ENCODE measurements around the gene CTIF. TPM values are rescaled to one million over a fixed set of nuclear protein-coding genes. Genes with fewer than 3 reads are reported as not detected.

Gene CTIF
- total and polyA plus RNA-seq, 2 donors, result 1.7 to 11.3 TPM

DNA sequence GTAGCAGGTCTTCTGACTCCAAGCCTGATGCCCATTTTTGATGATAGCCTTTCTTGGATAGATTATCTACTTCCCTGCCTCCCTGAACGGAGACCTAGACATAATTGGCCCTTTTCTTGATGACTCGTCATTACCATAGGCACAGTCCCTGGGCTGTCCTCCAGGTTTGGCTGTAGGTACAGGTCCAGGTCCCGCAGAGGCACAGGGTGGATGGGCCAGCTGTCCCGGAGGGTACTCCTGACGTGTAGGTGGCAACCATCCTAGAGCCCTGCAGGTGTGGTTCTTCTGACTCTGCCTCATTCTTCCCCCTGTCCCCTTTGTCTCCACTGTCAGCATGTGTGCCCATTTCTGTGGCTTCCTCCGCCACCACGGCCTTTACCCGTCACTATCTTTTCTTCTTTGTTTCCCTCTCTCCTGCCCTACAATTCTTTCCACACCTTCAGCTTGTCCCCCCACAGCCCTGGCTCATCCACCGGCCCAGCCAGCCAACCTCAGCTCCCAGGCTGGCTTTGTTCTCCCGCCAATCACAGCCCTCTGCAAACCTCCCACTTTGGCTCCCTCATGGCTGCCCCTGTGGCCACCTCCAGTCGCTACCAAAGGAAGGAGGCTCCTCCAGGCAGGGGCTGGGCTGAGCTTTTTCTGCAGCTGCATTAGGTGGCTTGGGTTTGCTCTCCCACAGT lies 309.1 kb downstream of the CTIF start:
- Histone ChIP-seq H3K36me3 (ENCODE audit: control insufficient read depth in 2 of 2, insufficient read depth in 2 of 2, low read length in 1 of 2) (no peaks in the 10 kb centered on the region), H3K4me3 (ENCODE audit: low read length in 2 of 2) (no peak overlapping the region), H3K27me3 (ENCODE audit: control insufficient read depth in 2 of 2, insufficient read depth in 1 of 2, low read length in 1 of 2) (no peaks in the 10 kb centered on the region), H3K9me3 (ENCODE audit: control insufficient read depth in 2 of 2, insufficient read depth in 1 of 2, low read length in 1 of 2) (no peaks in the 10 kb centered on the region), H3K4me1 (ENCODE audit: control insufficient read depth in 2 of 2, insufficient read depth in 2 of 2, low read length in 2 of 2) (peaks cover 4 to 47% of the 10 kb centered on the region in 2 donors), H3K27ac (ENCODE audit: low read depth in 1 of 2, low read length in 1 of 2) (no peak overlapping the region)
- DNase-seq (ENCODE audit: low read depth in 6 of 9, low spot score in 9 of 9), result no peak
- WGBS, result 72% methylated on average over 11 of the region's 11 CpGs

DNA sequence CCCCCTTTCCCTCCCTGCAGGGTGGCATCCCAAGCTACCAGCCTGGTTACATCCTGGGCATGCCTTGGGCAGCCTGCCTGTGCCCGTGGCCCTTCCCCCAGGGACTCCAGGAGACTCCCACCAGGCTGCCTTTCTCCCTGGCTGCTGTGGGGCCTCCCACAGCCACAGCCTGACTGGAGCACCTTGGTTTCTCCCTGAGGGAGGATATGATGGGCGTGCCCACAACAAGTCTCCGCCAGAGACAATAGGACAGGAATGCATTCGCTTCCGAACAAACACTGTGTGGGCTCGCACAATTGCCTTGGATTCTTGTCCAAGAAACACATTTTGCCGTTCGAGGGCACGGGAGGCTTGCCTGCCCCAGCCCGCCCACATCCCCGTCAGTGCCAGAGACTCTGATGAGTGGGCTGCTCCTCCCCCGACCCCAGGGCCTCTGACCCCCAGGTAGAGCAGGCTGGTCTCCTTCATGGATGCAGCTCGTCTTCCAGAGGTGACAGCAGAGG lies 309.9 kb downstream of the CTIF start:
- H3K4me3 ChIP-seq (ENCODE audit: low read length in 2 of 2), result no peak overlapping the region
- no peak overlapping the region for H3K27ac ChIP-seq (ENCODE audit: low read depth in 1 of 2, low read length in 1 of 2)
- H3K36me3 ChIP-seq (ENCODE audit: control insufficient read depth in 2 of 2, insufficient read depth in 2 of 2, low read length in 1 of 2), result no peaks in the 10 kb centered on the region
- no peaks in the 10 kb centered on the region for H3K9me3 ChIP-seq (ENCODE audit: control insufficient read depth in 2 of 2, insufficient read depth in 1 of 2, low read length in 1 of 2)
- DNase-seq (ENCODE audit: low read depth in 6 of 9, low spot score in 9 of 9), result no peak
- 95% methylated on average over 13 of the region's 13 CpGs for WGBS
- H3K4me1 ChIP-seq (ENCODE audit: control insufficient read depth in 2 of 2, insufficient read depth in 2 of 2, low read length in 2 of 2), result peaks cover 0 to 47% of the 10 kb centered on the region in 2 donors
- no peaks in the 10 kb centered on the region for H3K27me3 ChIP-seq (ENCODE audit: control insufficient read depth in 2 of 2, insufficient read depth in 1 of 2, low read length in 1 of 2)

DNA sequence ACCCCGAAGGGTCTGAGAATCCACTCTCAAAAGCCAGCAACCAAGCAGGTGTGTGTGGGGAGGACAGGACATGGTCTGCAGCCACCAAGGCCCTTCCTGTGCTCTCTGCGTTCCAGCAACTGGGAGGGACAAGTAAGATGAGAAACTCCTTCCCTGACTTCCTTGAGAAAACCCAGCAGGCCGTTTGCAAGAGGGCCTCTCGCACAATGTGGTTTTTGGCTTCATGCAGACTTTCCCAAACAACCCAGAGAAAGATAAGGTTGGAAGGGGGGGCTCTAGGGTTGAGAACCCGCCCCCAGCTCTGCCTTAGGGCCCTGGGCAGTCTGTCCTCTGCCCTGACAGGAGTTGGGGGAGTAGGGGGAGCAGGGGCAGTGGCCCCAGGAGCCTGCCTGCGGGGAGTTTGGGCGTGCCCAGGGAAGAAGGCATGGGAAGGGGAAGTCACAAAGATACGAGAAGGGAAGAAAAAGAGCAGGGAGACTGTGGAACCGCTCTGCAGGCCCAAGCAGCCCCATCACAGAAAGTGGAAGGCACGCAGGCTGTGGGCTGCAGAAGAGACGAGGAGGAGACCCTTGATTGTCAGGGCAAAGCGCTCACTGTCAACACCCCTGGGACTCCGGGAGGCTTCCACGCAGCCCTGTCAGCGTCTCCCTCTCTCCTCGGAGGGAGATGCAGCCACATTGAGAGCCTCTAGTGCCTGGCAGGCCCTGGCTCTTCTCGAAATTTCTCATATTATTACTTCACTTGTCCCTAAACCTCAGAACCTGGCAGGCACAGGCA lies 312.2 kb downstream of the CTIF start:
- Histone ChIP-seq H3K4me3 (ENCODE audit: low read length in 2 of 2) (no peak overlapping the region), H3K27me3 (ENCODE audit: control insufficient read depth in 2 of 2, insufficient read depth in 1 of 2, low read length in 1 of 2) (no peaks in the 10 kb centered on the region), H3K9me3 (ENCODE audit: control insufficient read depth in 2 of 2, insufficient read depth in 1 of 2, low read length in 1 of 2) (no peaks in the 10 kb centered on the region), H3K36me3 (ENCODE audit: control insufficient read depth in 2 of 2, insufficient read depth in 2 of 2, low read length in 1 of 2) (no peaks in the 10 kb centered on the region), H3K4me1 (ENCODE audit: control insufficient read depth in 2 of 2, insufficient read depth in 2 of 2, low read length in 2 of 2) (peaks cover 0 to 45% of the 10 kb centered on the region in 2 donors), H3K27ac (ENCODE audit: low read depth in 1 of 2, low read length in 1 of 2) (no peak overlapping the region)
- DNase-seq (ENCODE audit: low read depth in 6 of 9, low spot score in 9 of 9), result no peak
- WGBS, result 55% methylated on average over 17 of the region's 17 CpGs

DNA sequence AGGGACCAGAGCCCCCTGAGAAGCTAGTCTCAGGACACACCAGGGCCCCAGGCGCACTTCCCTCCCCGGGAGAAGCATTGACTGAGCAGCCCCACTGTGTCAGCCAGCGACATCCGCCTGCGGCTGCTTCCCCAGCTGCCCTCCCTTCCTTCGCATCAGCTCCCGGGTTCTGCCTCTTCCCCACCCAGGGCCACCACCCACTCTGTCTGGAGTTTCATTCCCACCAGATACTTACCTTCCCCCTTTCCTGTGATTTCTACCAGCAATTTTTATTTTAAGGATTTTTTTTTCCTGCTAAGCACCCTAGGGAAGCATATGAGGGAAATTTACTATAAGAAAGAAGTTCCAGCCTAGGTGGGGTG lies 312.7 kb downstream of the CTIF start:
- H3K4me1 ChIP-seq (ENCODE audit: control insufficient read depth in 2 of 2, insufficient read depth in 2 of 2, low read length in 2 of 2), result peaks cover 0 to 45% of the 10 kb centered on the region in 2 donors
- no peaks in the 10 kb centered on the region for H3K27me3 ChIP-seq (ENCODE audit: control insufficient read depth in 2 of 2, insufficient read depth in 1 of 2, low read length in 1 of 2)
- WGBS, result 17% methylated on average over 7 of the region's 7 CpGs

DNA sequence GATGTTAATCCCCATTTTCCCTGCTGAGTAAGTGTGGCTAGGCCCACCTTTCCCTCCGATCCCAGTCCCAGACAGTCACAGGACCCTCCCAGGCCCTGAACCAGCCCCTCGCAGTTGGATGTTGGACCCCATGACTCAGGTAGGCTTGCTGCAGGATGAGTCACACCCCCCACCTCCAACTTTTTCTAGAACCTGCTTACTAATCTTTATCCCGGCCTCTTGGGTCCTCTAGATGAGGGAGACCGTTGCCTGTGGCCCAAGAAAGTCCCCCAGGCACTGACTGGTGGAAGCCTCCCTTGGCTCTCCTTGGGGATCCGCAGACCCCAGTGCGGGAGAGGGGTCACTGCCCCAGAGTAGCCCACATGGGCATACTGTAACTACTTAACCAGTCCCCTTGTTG lies 313.5 kb downstream of the CTIF start:
- DNase-seq (ENCODE audit: low read depth in 6 of 9, low spot score in 9 of 9), result no peak
- 98% methylated on average over 6 of the region's 6 CpGs for WGBS
- no peak overlapping the region for H3K27ac ChIP-seq (ENCODE audit: low read depth in 1 of 2, low read length in 1 of 2)
- H3K9me3 ChIP-seq (ENCODE audit: control insufficient read depth in 2 of 2, insufficient read depth in 1 of 2, low read length in 1 of 2), result no peaks in the 10 kb centered on the region
- no peak overlapping the region for H3K4me3 ChIP-seq (ENCODE audit: low read length in 2 of 2)
- no peaks in the 10 kb centered on the region for H3K36me3 ChIP-seq (ENCODE audit: control insufficient read depth in 2 of 2, insufficient read depth in 2 of 2, low read length in 1 of 2)
- peaks cover 0 to 45% of the 10 kb centered on the region in 2 donors for H3K4me1 ChIP-seq (ENCODE audit: control insufficient read depth in 2 of 2, insufficient read depth in 2 of 2, low read length in 2 of 2)
- H3K27me3 ChIP-seq (ENCODE audit: control insufficient read depth in 2 of 2, insufficient read depth in 1 of 2, low read length in 1 of 2), result no peaks in the 10 kb centered on the region

More for the DNA sequence above, 312.7 kb downstream of the CTIF start:
- Histone ChIP-seq H3K9me3 (ENCODE audit: control insufficient read depth in 2 of 2, insufficient read depth in 1 of 2, low read length in 1 of 2) (no peaks in the 10 kb centered on the region), H3K36me3 (ENCODE audit: control insufficient read depth in 2 of 2, insufficient read depth in 2 of 2, low read length in 1 of 2) (no peaks in the 10 kb centered on the region), H3K27ac (ENCODE audit: low read depth in 1 of 2, low read length in 1 of 2) (no peak overlapping the region), H3K4me3 (ENCODE audit: low read length in 2 of 2) (no peak overlapping the region)
- DNase-seq (ENCODE audit: low read depth in 6 of 9, low spot score in 9 of 9), result peak in 2 of 9 donors; percentile 38 to 65

DNA sequence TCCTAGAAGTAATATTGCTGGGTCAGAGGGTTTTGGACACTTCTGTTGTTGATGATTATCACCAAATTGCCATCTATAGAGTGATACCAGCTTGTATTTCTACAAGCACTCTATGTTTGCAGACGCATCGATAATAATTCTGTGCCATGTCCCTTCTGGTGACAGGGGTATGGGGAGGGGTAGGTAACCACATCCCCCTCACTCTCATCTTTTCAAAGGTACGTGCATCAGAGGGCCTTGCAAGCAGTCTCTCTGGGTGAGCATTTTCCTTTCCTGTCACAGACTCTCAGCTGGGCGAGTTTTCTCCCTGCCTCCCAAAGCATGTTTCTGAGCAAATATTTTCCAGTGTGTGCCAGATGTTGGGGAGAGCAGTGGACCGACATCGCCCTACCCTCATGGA lies 314.0 kb downstream of the CTIF start:
- WGBS, result 60% methylated on average over 6 of the region's 6 CpGs
- H3K36me3 ChIP-seq (ENCODE audit: control insufficient read depth in 2 of 2, insufficient read depth in 2 of 2, low read length in 1 of 2), result no peaks in the 10 kb centered on the region
- H3K4me1 ChIP-seq (ENCODE audit: control insufficient read depth in 2 of 2, insufficient read depth in 2 of 2, low read length in 2 of 2), result peaks cover 0 to 45% of the 10 kb centered on the region in 2 donors
- no peaks in the 10 kb centered on the region for H3K27me3 ChIP-seq (ENCODE audit: control insufficient read depth in 2 of 2, insufficient read depth in 1 of 2, low read length in 1 of 2)
- H3K9me3 ChIP-seq (ENCODE audit: control insufficient read depth in 2 of 2, insufficient read depth in 1 of 2, low read length in 1 of 2), result no peaks in the 10 kb centered on the region
- DNase-seq (ENCODE audit: low read depth in 6 of 9, low spot score in 9 of 9), result peak in 2 of 9 donors; percentile 36 to 55
- no peak overlapping the region for H3K4me3 ChIP-seq (ENCODE audit: low read length in 2 of 2)
- no peak overlapping the region for H3K27ac ChIP-seq (ENCODE audit: low read depth in 1 of 2, low read length in 1 of 2)

DNA sequence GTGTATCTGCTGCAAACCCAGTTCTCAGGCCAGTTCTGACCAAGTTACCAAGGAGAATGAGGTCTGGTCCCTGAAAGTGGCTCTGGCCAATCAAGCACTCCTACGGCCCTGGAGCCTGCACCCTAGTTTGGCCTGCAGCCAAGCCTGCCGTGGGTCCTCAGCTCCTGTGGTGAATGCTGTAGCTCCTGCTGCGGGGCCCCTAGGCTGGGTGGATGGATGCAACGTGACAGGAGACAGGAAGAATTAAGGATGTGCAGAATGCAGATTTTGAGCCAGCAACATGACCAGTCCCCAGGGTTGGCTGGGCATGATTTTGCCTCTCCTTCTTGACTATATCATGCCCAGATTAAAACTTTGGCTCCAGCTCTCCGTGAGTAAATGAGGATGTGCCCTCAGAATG lies 314.8 kb downstream of the CTIF start:
- DNase-seq (ENCODE audit: low read depth in 6 of 9, low spot score in 9 of 9), result no peak
- Histone ChIP-seq H3K36me3 (ENCODE audit: control insufficient read depth in 2 of 2, insufficient read depth in 2 of 2, low read length in 1 of 2) (no peaks in the 10 kb centered on the region), H3K9me3 (ENCODE audit: control insufficient read depth in 2 of 2, insufficient read depth in 1 of 2, low read length in 1 of 2) (no peaks in the 10 kb centered on the region), H3K4me3 (ENCODE audit: low read length in 2 of 2) (no peak overlapping the region), H3K27me3 (ENCODE audit: control insufficient read depth in 2 of 2, insufficient read depth in 1 of 2, low read length in 1 of 2) (no peaks in the 10 kb centered on the region), H3K27ac (ENCODE audit: low read depth in 1 of 2, low read length in 1 of 2) (no peak overlapping the region), H3K4me1 (ENCODE audit: control insufficient read depth in 2 of 2, insufficient read depth in 2 of 2, low read length in 2 of 2) (peaks cover 0 to 42% of the 10 kb centered on the region in 2 donors)
- 61% methylated on average over 5 of the region's 5 CpGs for WGBS

DNA sequence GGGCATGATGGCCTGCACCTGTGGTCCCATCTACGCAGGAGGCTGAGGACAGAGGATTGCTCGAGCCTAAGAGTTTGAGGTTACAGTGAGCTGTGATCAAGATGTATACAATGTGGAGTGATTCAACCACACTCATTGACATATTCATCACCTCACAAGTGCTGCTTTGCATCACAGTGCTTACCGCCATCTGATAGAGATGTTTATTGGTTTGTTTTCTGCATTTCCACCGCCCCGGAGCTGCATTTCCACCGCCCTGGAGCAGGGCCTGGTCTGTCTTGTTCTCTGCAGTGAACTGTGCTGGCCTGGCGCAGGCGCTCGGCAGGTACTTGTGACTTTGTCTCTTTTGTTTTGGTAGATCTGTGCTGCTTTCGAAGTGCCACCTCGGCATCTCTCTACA lies 315.9 kb downstream of the CTIF start:
- no peak overlapping the region for H3K27ac ChIP-seq (ENCODE audit: low read depth in 1 of 2, low read length in 1 of 2)
- no peaks in the 10 kb centered on the region for H3K27me3 ChIP-seq (ENCODE audit: control insufficient read depth in 2 of 2, insufficient read depth in 1 of 2, low read length in 1 of 2)
- no peak for DNase-seq (ENCODE audit: low read depth in 6 of 9, low spot score in 9 of 9)
- no peak overlapping the region for H3K4me3 ChIP-seq (ENCODE audit: low read length in 2 of 2)
- 75% methylated on average over 11 of the region's 11 CpGs for WGBS
- no peaks in the 10 kb centered on the region for H3K36me3 ChIP-seq (ENCODE audit: control insufficient read depth in 2 of 2, insufficient read depth in 2 of 2, low read length in 1 of 2)
- peaks cover 0 to 39% of the 10 kb centered on the region in 2 donors for H3K4me1 ChIP-seq (ENCODE audit: control insufficient read depth in 2 of 2, insufficient read depth in 2 of 2, low read length in 2 of 2)
- no peaks in the 10 kb centered on the region for H3K9me3 ChIP-seq (ENCODE audit: control insufficient read depth in 2 of 2, insufficient read depth in 1 of 2, low read length in 1 of 2)

Data from thymus (tissue), 11 donors.